Activated T-helper 2 cell treated with anti-CD3 and anti-CD28 coated beads, Interferon-gamma antibody, Interleukin-2, Interleukin-4, amounts not matched to agents 10 μg/mL and 5 μg/mL and 100 μg/mL, durations not matched to agents 14 hours and 24 hours and 36 hours (primary cell): ENCODE results near the gene NEXMIF. TPM values are rescaled to one million over a fixed set of nuclear protein-coding genes. Genes with fewer than 3 reads are reported as not detected.
"Not testable (repeated sequence)": the region's sequence is repeated elsewhere in the genome, so short reads cannot be mapped to it uniquely, and the experiment has no call there.

Experiments used
- DNase-seq: peaks from one replicate; pipeline ENCODE4 v3.0.0; 2021; ENCODE audit warnings: low spot score
- H3K27ac Mint-ChIP-seq: one replicate; pipeline ENCODE4 v1.8.0; 2021; ENCODE audit warnings: mixed read lengths
- H3K27me3 Mint-ChIP-seq: one replicate; pipeline ENCODE4 v1.8.0; 2021; ENCODE audit warnings: low read depth, mixed read lengths
- H3K36me3 Mint-ChIP-seq: one replicate; pipeline ENCODE4 v1.8.0; 2021; ENCODE audit warnings: low read depth, mixed read lengths
- H3K4me1 Mint-ChIP-seq: one replicate; pipeline ENCODE4 v1.8.0; 2021; ENCODE audit warnings: low read depth, mixed read lengths
- H3K4me3 Mint-ChIP-seq: one replicate; pipeline ENCODE4 v1.8.0; 2021; ENCODE audit warnings: low read depth, mild to moderate bottlenecking, moderate library complexity, mixed read lengths
- H3K9me3 Mint-ChIP-seq: one replicate; pipeline ENCODE4 v1.8.0; 2021; ENCODE audit warnings: mixed read lengths
- intact Hi-C: fragments of 100-400 bp; cut with micrococcal nuclease; formaldehyde crosslinking; loops from one replicate; pipeline ENCODE4 v1.15.1; 2023
- total RNA-seq: library from RNA; stranded (reverse); gene quantifications from 2 replicates; pipeline ENCODE4 v1.2.3, GENCODE V29; 2022

Gene NEXMIF
- 0.43 and 0.71 TPM in 2 replicates for total RNA-seq

- Mint-ChIP-seq H3K36me3 (no peaks in the 10 kb centered on the region), H3K27me3 (peaks cover 15% of the 10 kb centered on the region), H3K4me3 (peak within 1 kb of the TSS; percentile 83), H3K4me1 (peaks cover 6% of the 10 kb centered on the region), H3K27ac (peak within 1 kb of the TSS; percentile 67), H3K9me3 (no peaks in the 10 kb centered on the region)
- no peak for DNase-seq
- intact Hi-C loops, result no loop called here
Observed at GRCh38 chrX:74925225-74926088, at the start of gene NEXMIF. NEXMIF (minus strand) TSS chrX:74925452.

DNA sequence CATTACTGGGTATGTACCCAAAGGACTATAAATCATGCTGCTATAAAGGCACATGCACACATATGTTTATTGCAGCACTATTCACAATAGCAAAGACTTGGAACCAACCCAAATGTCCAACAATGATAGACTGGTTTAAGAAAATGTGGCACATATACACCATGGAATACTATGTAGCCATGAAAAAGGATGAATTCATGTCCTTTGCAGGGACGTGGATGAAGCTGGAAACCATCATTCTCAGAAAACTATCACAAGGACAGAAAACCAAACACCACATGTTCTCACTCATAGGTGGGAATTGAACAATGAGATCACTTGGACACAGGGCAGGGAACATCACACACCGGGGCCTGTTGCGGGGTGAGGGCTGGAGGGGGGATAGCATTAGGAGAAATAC, 36.7 kb upstream of the NEXMIF start:
- H3K27me3 Mint-ChIP-seq, H3K27ac Mint-ChIP-seq, H3K4me1 Mint-ChIP-seq, DNase-seq, H3K9me3 Mint-ChIP-seq, H3K36me3 Mint-ChIP-seq, H3K4me3 Mint-ChIP-seq, intact Hi-C loops: not testable (repeated sequence)

GRCh38 chrX:74949717-74950116, 24.5 kb upstream of the NEXMIF start:
- intact Hi-C loops, result no loop called here
- Mint-ChIP-seq H3K9me3 (no peaks in the 10 kb centered on the region), H3K27ac (no peak overlapping the region), H3K36me3 (no peaks in the 10 kb centered on the region), H3K27me3 (no peaks in the 10 kb centered on the region), H3K4me1 (no peaks in the 10 kb centered on the region), H3K4me3 (no peak overlapping the region)
- no peak for DNase-seq

- no peak overlapping the region for H3K4me3 Mint-ChIP-seq
- H3K4me1 Mint-ChIP-seq, result no peaks in the 10 kb centered on the region
- no peaks in the 10 kb centered on the region for H3K36me3 Mint-ChIP-seq
- DNase-seq, result no peak
- intact Hi-C loops, result no loop called here
- no peak overlapping the region for H3K27ac Mint-ChIP-seq
- no peaks in the 10 kb centered on the region for H3K27me3 Mint-ChIP-seq
- peaks cover 4% of the 10 kb centered on the region for H3K9me3 Mint-ChIP-seq
Observed at GRCh38 chrX:74940414-74940813, 15.2 kb upstream of the NEXMIF start.

DNA sequence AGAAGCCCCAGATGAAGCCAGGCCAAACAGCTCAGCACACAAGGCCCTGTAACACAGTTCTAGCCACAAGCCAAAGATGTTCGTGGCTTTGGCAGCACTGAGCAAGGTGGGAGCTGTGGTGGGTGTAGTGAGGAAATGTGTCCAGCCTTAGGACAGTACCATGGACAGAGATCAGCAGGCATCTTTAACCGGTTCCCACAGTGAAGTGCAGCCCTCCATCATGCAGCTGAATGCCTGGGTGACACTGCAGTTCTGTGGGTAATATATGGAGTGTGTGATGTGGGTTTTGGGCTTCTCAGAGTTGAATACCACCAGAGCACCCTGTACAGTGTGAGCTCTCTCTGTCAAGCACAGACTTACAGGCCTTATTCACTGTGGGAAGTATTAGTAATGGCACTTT, 6.0 kb upstream of the NEXMIF start:
- H3K27me3 Mint-ChIP-seq, result peaks cover 3% of the 10 kb centered on the region
- no peak overlapping the region for H3K4me3 Mint-ChIP-seq
- DNase-seq, result no peak
- no peak overlapping the region for H3K27ac Mint-ChIP-seq
- no peaks in the 10 kb centered on the region for H3K9me3 Mint-ChIP-seq
- no peaks in the 10 kb centered on the region for H3K36me3 Mint-ChIP-seq
- intact Hi-C loops, result no loop called here
- no peaks in the 10 kb centered on the region for H3K4me1 Mint-ChIP-seq

DNA sequence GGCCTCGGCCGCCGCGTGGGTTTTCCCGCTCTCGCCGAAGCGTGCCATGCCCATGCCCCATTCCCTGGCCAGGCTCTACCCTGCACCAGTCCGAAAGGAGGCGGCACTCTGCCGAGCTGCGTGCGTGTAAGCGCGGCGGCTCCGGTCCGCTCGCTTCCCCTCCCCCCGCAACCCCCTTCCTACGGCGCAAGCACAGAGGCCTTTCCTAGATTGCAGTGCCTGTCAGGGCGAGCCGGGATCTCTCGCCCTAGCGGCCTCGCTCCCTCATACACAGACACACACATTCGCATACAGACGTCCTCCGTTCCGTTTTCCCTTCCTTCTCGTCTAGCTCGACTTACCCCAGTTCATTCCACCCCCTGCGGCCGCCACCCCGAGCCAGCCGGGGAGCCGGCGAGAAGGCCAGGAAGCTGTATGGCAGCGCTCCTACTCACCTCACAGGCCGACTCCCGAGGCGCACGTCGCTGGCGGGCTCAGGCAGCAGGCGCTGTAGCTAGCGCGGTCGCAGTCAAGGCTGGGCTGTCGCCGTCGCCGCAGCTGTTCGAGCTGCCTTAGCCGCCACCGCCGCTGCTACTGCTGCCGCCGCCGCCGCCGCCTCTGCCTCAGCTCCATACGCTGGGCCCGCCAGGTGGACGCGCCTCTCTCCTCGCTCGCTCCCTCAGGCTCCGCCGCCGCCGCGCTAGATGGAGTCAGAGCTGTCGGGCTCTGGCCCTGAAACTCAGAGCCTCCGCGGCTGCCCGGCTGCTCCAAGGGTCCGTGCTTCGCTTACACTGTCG, 615 bp downstream of the NEXMIF start:
- Mint-ChIP-seq H3K36me3 (no peaks in the 10 kb centered on the region), H3K4me1 (peaks cover 6% of the 10 kb centered on the region), H3K27ac (peak overlapping the region; percentile 67), H3K27me3 (peaks cover 15% of the 10 kb centered on the region), H3K4me3 (peak overlapping the region; percentile 83), H3K9me3 (no peaks in the 10 kb centered on the region)
- peak; percentile 21 for DNase-seq
- intact Hi-C loops, result no loop called here

GRCh38 chrX:74923942-74924448, 1.3 kb downstream of the NEXMIF start:
- H3K27me3 Mint-ChIP-seq, result peaks cover 15% of the 10 kb centered on the region
- H3K9me3 Mint-ChIP-seq, result no peaks in the 10 kb centered on the region
- peak overlapping the region; percentile 57 for H3K4me3 Mint-ChIP-seq
- H3K36me3 Mint-ChIP-seq, result no peaks in the 10 kb centered on the region
- DNase-seq, result no peak
- intact Hi-C loops, result no loop called here
- no peak overlapping the region for H3K27ac Mint-ChIP-seq
- peaks cover 6% of the 10 kb centered on the region for H3K4me1 Mint-ChIP-seq

DNA sequence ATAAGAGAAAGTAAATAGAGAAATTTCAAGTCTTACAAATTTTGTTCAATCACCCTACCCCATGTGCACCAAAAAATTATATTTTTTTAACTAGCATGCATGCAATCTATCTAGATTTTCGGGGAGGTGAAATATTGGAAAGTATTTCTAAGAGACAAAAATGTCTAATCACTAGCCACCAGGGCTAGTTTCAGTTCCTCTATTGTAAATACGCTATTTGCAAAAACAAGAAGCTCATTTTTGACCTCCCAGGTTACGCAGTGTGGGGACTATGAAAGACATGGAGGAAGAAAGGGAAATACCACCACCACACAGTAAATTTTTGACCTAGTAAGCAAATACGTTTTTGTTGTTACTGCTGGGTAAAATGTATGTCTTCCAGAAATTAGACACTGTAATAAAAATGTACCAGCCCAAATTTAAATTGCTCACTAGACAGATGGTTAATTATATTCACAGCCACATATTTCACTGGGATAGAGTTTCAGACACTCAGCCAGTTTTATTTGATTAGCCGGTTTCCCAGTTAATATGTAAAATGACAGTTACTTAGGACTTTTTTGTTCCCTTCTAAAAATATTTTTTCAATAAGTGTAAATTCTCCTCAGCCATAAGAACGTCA, 2.2 kb downstream of the NEXMIF start:
- Mint-ChIP-seq H3K4me3 (no peak overlapping the region), H3K27me3 (peaks cover 15% of the 10 kb centered on the region), H3K27ac (no peak overlapping the region), H3K9me3 (no peaks in the 10 kb centered on the region), H3K36me3 (no peaks in the 10 kb centered on the region), H3K4me1 (peaks cover 6% of the 10 kb centered on the region)
- DNase-seq, result no peak
- intact Hi-C loops, result no loop called here

GRCh38 chrX:74911494-74911893, 13.8 kb downstream of the NEXMIF start:
- H3K36me3 Mint-ChIP-seq, result no peaks in the 10 kb centered on the region
- H3K9me3 Mint-ChIP-seq, result no peaks in the 10 kb centered on the region
- intact Hi-C loops, result no loop called here
- no peak overlapping the region for H3K4me3 Mint-ChIP-seq
- DNase-seq, result no peak
- H3K27ac Mint-ChIP-seq, result no peak overlapping the region
- no peaks in the 10 kb centered on the region for H3K27me3 Mint-ChIP-seq
- no peaks in the 10 kb centered on the region for H3K4me1 Mint-ChIP-seq

- Mint-ChIP-seq H3K27me3 (no peaks in the 10 kb centered on the region), H3K4me3 (no peak overlapping the region), H3K27ac (no peak overlapping the region), H3K9me3 (no peaks in the 10 kb centered on the region), H3K4me1 (no peaks in the 10 kb centered on the region), H3K36me3 (no peaks in the 10 kb centered on the region)
- DNase-seq, result no peak
- intact Hi-C loops, result no loop called here
Observed at GRCh38 chrX:74906417-74906816, 18.8 kb downstream of the NEXMIF start.

GRCh38 chrX:74902806-74903205, 22.4 kb downstream of the NEXMIF start:
- Mint-ChIP-seq H3K36me3 (no peaks in the 10 kb centered on the region), H3K27ac (no peak overlapping the region), H3K4me3 (no peak overlapping the region), H3K27me3 (no peaks in the 10 kb centered on the region), H3K4me1 (no peaks in the 10 kb centered on the region), H3K9me3 (no peaks in the 10 kb centered on the region)
- DNase-seq, result no peak
- intact Hi-C loops, result no loop called here

- intact Hi-C loops, result no loop called here
- no peaks in the 10 kb centered on the region for H3K36me3 Mint-ChIP-seq
- no peak for DNase-seq
- no peaks in the 10 kb centered on the region for H3K9me3 Mint-ChIP-seq
- H3K27me3 Mint-ChIP-seq, result no peaks in the 10 kb centered on the region
- no peaks in the 10 kb centered on the region for H3K4me1 Mint-ChIP-seq
- no peak overlapping the region for H3K4me3 Mint-ChIP-seq
- H3K27ac Mint-ChIP-seq, result no peak overlapping the region
Observed at GRCh38 chrX:74892561-74892960, 32.7 kb downstream of the NEXMIF start.
